ENCODE results near the gene PRTFDC1.

PRTFDC1 gene

GRCh38 chr10:24908793-24909423 is 43.5 kb downstream of the PRTFDC1 start:
- H3K27ac ChIP-seq (replicated peaks) = no peak overlapping the region
- H3K27me3 ChIP-seq (ENCODE audit: insufficient read depth, poor library complexity, severe bottlenecking) = no peaks in the 10 kb centered on the region
- no peak for TF ChIP-seq REST (IDR thresholded peaks at IDR 0.05; ENCODE audit: insufficient replicate concordance, low read depth)
- no peak for TF ChIP-seq SPI1 (IDR thresholded peaks at IDR 0.05; ENCODE audit: borderline replicate concordance, low read depth)
- no peak for TF ChIP-seq POLR2AphosphoS5 (IDR thresholded peaks at IDR 0.05; ENCODE audit: low read depth)
- no peak for TF ChIP-seq CTCF (IDR thresholded peaks at IDR 0.05; ENCODE audit: insufficient read depth, low read length)
- no peak for TF ChIP-seq GABPA (IDR thresholded peaks at IDR 0.05; ENCODE audit: low read depth)
- no peak overlapping the region for H3K4me3 ChIP-seq (replicated peaks; ENCODE audit: insufficient read depth, low read length)
- DNase-seq (ENCODE audit: low read depth in 1 of 2, low spot score in 1 of 2) = no peak

GRCh38 chr10:24907956-24908355 is 44.5 kb downstream of the PRTFDC1 start:
- TF ChIP-seq REST (IDR thresholded peaks at IDR 0.05; ENCODE audit: insufficient replicate concordance, low read depth) = no peak
- no peak for TF ChIP-seq CTCF (IDR thresholded peaks at IDR 0.05; ENCODE audit: insufficient read depth, low read length)
- no peak for TF ChIP-seq GABPA (IDR thresholded peaks at IDR 0.05; ENCODE audit: low read depth)
- no peak for TF ChIP-seq POLR2AphosphoS5 (IDR thresholded peaks at IDR 0.05; ENCODE audit: low read depth)
- TF ChIP-seq SPI1 (IDR thresholded peaks at IDR 0.05; ENCODE audit: borderline replicate concordance, low read depth) = no peak
- DNase-seq (ENCODE audit: low read depth in 1 of 2, low spot score in 1 of 2) = no peak

GRCh38 chr10:24906372-24906771 is 46.0 kb downstream of the PRTFDC1 start:
- Histone ChIP-seq H3K4me3 (replicated peaks; ENCODE audit: insufficient read depth, low read length) (no peak overlapping the region), H3K27ac (replicated peaks) (no peak overlapping the region), H3K27me3 (ENCODE audit: insufficient read depth, poor library complexity, severe bottlenecking) (no peaks in the 10 kb centered on the region)
- TF ChIP-seq SPI1 (IDR thresholded peaks at IDR 0.05; ENCODE audit: borderline replicate concordance, low read depth) = no peak
- no peak for TF ChIP-seq REST (IDR thresholded peaks at IDR 0.05; ENCODE audit: insufficient replicate concordance, low read depth)
- no peak for TF ChIP-seq CTCF (IDR thresholded peaks at IDR 0.05; ENCODE audit: insufficient read depth, low read length)
- TF ChIP-seq GABPA (IDR thresholded peaks at IDR 0.05; ENCODE audit: low read depth) = no peak
- no peak for DNase-seq (ENCODE audit: low read depth in 1 of 2, low spot score in 1 of 2)

More at GRCh38 chr10:24907956-24908355, 44.5 kb downstream of the PRTFDC1 start:
- no peaks in the 10 kb centered on the region for H3K27me3 ChIP-seq (ENCODE audit: insufficient read depth, poor library complexity, severe bottlenecking)
- H3K4me3 ChIP-seq (replicated peaks; ENCODE audit: insufficient read depth, low read length) = no peak overlapping the region
- H3K27ac ChIP-seq (replicated peaks) = no peak overlapping the region
